PFSK-1 (cell line): ENCODE measurements around the gene ADGRE1.

Source experiments
- POLR2AphosphoS5 ChIP-seq: IDR thresholded peaks from 2 replicates; pipeline ENCODE4 v1.6.1; 2012; ENCODE audit warnings: low read depth, mild to moderate bottlenecking, control low read depth, low read length, moderate library complexity
- TF ChIP-seq, protein P1 (sequence below), 2 experiments: IDR thresholded peaks; 2 replicates each; pipeline versions ENCODE4 v1.6.1 to v1.8.0; 2011 to 2012; ENCODE audit warnings: low read depth in 2 of 2, low read length in 2 of 2, control low read depth in 1 of 2, inconsistent platforms in 1 of 2, mild to moderate bottlenecking in 1 of 2, moderate library complexity in 1 of 2; ENCODE audit not compliant: insufficient read depth in 1 of 2

DNA sequence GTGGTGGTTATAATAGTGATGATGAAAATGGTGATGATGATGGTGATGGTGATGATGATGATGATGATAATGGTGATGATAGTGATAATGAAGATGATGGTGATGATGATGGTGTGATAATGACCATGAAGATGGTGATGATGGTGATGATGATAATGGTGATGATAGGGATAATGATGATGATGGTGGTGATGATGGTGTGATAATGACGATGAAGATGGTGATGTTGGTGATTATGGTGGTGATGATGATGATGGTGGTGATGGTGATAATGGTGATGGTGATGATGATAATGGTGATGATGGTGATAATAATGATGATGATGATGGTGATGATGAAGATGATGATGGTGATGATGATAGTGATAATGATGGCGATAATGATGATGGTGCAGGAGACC lies 1.6 kb downstream of the ADGRE1 start:
- TF ChIP-seq POLR2AphosphoS5: no peak
- TF ChIP-seq, protein P1, sequence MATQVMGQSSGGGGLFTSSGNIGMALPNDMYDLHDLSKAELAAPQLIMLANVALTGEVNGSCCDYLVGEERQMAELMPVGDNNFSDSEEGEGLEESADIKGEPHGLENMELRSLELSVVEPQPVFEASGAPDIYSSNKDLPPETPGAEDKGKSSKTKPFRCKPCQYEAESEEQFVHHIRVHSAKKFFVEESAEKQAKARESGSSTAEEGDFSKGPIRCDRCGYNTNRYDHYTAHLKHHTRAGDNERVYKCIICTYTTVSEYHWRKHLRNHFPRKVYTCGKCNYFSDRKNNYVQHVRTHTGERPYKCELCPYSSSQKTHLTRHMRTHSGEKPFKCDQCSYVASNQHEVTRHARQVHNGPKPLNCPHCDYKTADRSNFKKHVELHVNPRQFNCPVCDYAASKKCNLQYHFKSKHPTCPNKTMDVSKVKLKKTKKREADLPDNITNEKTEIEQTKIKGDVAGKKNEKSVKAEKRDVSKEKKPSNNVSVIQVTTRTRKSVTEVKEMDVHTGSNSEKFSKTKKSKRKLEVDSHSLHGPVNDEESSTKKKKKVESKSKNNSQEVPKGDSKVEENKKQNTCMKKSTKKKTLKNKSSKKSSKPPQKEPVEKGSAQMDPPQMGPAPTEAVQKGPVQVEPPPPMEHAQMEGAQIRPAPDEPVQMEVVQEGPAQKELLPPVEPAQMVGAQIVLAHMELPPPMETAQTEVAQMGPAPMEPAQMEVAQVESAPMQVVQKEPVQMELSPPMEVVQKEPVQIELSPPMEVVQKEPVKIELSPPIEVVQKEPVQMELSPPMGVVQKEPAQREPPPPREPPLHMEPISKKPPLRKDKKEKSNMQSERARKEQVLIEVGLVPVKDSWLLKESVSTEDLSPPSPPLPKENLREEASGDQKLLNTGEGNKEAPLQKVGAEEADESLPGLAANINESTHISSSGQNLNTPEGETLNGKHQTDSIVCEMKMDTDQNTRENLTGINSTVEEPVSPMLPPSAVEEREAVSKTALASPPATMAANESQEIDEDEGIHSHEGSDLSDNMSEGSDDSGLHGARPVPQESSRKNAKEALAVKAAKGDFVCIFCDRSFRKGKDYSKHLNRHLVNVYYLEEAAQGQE (IDR thresholded peaks at IDR 0.05; ENCODE audit: insufficient read depth in 1 of 2, low read depth in 2 of 2, low read length in 2 of 2): no peak
